Activated naive CD4-positive, alpha-beta T cell treated with anti-CD3 and anti-CD28 coated beads, Interleukin-2, amount 50 U/mL, for 24 hours (primary cell): ENCODE measurements around the gene ANAPC5.
A peak's percentile ranks its signal among the peaks of the same experiment; 100 is the strongest.
"Not testable (repeated sequence)": the region's sequence is repeated elsewhere in the genome, so short reads cannot be mapped to it uniquely, and the experiment has no call there.

Source experiments
- H3K27ac Mint-ChIP-seq: one replicate; pipeline ENCODE4 v1.8.0; 2021; ENCODE audit warnings: mild to moderate bottlenecking, mixed read lengths
- H3K27me3 Mint-ChIP-seq: one replicate; pipeline ENCODE4 v1.8.0; 2021; ENCODE audit warnings: mixed read lengths
- H3K36me3 Mint-ChIP-seq: one replicate; pipeline ENCODE4 v1.8.0; 2021; ENCODE audit warnings: mixed read lengths
- H3K4me1 Mint-ChIP-seq: one replicate; pipeline ENCODE4 v1.8.0; 2021; ENCODE audit warnings: mixed read lengths
- H3K4me3 Mint-ChIP-seq: one replicate; pipeline ENCODE4 v1.8.0; 2021; ENCODE audit warnings: mild to moderate bottlenecking, mixed read lengths
- H3K9me3 Mint-ChIP-seq: one replicate; pipeline ENCODE4 v1.8.0; 2021; ENCODE audit warnings: mixed read lengths

ANAPC5 gene

DNA sequence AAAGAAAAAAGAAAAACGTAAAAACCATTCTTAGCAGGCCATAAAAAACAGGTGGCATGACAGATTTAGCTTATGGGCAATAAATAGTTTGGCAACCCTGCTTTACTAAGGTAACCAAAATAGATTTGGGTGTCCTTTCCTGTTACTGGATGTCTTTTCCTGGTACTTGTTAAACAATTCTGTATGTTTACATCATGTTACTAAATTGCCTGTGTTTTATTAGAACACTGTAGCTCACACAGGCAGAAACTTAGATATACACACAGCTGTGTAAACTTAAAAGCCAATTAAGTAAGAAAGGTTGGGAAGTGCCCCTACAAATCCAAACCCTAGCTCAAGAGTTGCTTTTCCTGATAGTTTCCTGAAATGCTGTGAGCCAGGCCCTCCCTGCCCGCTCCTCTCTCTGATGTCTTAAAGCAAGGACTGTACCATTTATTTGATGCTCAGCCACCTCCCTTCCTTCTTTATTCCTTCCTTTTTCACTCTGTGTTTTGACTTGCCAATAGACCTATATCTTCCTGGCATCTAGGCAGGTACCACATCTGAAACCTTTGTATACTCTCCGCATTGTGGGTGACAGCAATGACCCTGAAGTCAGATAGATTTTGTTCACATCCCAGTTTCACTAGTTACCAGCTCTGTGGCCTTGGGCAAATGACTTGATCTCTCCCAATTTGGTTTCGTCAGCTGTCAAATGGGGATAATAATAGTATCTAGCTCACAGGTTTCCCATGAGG lies 52.0 kb downstream of the ANAPC5 start:
- H3K27me3 Mint-ChIP-seq: no peaks in the 10 kb centered on the region
- H3K4me3 Mint-ChIP-seq: no peak overlapping the region
- no peaks in the 10 kb centered on the region for H3K36me3 Mint-ChIP-seq
- no peaks in the 10 kb centered on the region for H3K9me3 Mint-ChIP-seq
- H3K4me1 Mint-ChIP-seq: peaks cover 9% of the 10 kb centered on the region
- no peak overlapping the region for H3K27ac Mint-ChIP-seq

- Mint-ChIP-seq H3K27ac (no peak overlapping the region), H3K9me3 (no peaks in the 10 kb centered on the region), H3K36me3 (no peaks in the 10 kb centered on the region), H3K4me1 (peaks cover 12% of the 10 kb centered on the region), H3K27me3 (no peaks in the 10 kb centered on the region), H3K4me3 (no peak overlapping the region)
Observed at GRCh38 chr12:121299662-121300061, 52.5 kb downstream of the ANAPC5 start.

GRCh38 chr12:121298411-121298810 lies 53.8 kb downstream of the ANAPC5 start:
- H3K36me3 Mint-ChIP-seq, H3K9me3 Mint-ChIP-seq, H3K27me3 Mint-ChIP-seq, H3K4me3 Mint-ChIP-seq, H3K27ac Mint-ChIP-seq: not testable (repeated sequence)
- H3K4me1 Mint-ChIP-seq: peaks cover 16% of the 10 kb centered on the region

GRCh38 chr12:121297435-121297991 lies 54.7 kb downstream of the ANAPC5 start:
- Mint-ChIP-seq H3K27ac (peak overlapping the region; percentile 63), H3K36me3 (no peaks in the 10 kb centered on the region), H3K9me3 (no peaks in the 10 kb centered on the region), H3K4me1 (peaks cover 16% of the 10 kb centered on the region), H3K4me3 (peak overlapping the region; percentile 86), H3K27me3 (no peaks in the 10 kb centered on the region)

DNA sequence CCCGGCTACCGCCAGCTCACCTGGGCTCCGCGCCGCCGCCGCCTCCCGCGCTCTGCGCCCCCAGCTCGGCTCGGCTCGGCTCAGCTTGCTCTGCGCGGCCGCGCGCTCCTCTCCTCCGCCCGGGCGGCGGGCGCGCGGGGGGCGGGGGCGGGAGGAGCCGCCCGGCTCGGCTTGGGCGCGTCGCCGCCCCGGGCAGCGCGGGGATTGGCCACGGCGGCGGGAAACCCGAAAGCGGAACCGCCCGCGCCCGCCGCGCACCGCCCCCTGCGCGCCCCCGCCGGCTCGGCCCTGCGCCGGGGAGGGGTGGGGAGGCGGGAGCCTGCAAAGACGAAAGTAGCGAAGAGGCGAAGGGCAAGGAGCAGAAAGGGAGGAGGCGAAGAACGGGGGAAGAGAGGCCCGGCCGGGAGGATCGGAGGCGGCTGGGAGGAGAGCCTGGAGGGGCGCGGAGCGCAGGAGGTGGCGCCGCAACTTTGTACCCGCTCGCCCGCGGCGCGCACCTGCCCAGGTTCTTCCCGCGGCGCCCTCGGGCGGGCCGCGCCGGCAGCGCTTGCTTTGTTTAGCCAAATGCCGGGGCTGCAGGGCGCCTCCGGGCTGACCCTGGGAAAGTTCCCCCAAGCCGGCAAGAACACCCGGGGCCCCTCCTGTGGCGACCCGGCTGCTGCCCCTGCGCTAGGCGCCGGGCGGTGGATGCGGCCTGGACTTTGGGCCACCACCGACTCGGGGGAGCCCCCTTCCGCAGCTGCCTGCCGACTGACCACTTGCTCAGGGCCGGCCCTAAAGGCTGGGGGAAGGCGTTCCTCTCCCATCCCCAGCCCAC lies 55.4 kb downstream of the ANAPC5 start, which contains the start of gene CAMKK2:
Gene CAMKK2, minus strand, starts transcription at position 92 of the 817 bp plus-strand sequence. CDS start 22,183 bp downstream, outside the sequence.
- Mint-ChIP-seq H3K4me1 (peaks cover 16% of the 10 kb centered on the region), H3K27ac (peak within 1 kb of the TSS; percentile 63), H3K4me3 (peak within 1 kb of the TSS; percentile 93), H3K9me3 (no peaks in the 10 kb centered on the region), H3K36me3 (no peaks in the 10 kb centered on the region), H3K27me3 (no peaks in the 10 kb centered on the region)

DNA sequence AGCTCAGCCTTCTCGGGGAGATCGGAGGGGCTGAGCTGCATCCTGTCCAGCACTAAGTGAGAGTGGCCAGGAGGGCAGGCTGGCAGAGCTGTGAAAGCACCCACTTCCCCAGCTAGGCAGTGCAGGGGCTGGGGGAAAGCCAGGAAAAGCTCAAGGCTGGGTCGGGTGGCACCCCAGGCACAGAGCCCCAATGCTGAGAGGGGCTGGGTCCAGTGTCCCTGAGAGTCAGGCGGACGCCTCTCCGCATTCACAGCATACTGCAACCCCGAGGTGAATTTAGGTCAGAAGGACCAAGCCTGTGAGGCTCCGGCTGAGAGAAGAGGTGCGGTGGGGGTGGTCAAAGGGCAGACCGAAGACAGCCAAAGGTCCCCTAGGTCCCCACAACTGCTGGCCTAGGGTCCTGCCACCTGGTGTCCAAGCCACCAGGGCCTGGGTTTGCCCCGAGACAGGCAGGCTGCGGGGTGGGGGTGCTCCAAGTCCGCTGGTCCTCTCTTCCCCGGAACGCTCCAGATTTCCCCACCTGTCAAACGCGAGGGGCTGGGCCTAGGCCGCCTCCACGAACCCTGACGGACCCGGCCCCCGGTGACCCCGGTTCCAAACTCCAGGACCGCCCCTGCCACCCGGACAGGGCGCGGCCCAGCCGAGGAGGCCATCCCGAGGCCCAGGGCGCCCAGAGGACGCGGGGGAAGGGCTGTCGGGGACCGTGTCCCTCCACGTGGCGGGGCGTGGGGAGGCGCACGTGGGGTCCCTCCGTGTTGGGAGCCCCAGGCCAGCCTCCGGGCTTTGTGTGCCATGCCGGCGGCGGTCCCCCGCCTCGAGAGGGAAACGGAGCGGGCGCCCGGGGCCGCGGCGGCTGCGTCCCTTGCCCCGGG lies 56.2 kb downstream of the ANAPC5 start:
- Mint-ChIP-seq H3K27ac (peak overlapping the region; percentile 35), H3K4me3 (peak overlapping the region; percentile 93), H3K4me1 (peaks cover 21% of the 10 kb centered on the region), H3K27me3 (no peaks in the 10 kb centered on the region), H3K9me3 (no peaks in the 10 kb centered on the region), H3K36me3 (peaks cover 4% of the 10 kb centered on the region)

DNA sequence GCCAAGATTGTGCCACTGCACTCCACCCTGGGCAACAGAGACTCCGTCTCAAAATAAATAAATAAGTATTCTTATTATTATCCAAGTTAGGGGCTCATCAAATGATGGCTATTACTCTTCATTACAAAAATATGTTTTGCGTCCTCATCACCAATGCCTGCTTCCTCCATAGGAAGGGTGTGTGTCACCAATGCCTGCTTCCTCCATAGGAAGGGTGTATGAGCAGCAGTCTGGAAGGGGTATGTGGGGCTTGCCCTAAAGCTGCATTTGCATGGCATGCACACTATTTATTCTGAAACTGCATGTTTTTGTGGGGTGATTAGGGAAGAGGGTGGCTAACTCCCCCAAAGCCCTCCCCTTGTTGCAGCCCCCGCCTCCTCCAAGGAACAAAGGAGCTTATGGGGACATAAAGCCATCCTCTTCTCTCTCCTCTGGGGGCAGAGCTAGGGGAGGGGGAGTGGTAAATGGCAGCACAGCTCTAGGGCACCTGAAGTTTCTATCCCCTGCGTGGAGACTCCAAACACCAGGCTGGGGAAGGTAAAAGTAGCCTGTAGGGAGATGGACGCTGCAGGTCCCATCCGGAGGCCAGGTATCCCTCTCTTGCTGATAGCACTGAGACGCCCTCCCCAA lies 57.0 kb downstream of the ANAPC5 start:
- Mint-ChIP-seq H3K27me3 (no peaks in the 10 kb centered on the region), H3K36me3 (peaks cover 4% of the 10 kb centered on the region), H3K4me1 (peaks cover 21% of the 10 kb centered on the region), H3K27ac (no peak overlapping the region), H3K9me3 (no peaks in the 10 kb centered on the region), H3K4me3 (peak overlapping the region; percentile 93)

DNA sequence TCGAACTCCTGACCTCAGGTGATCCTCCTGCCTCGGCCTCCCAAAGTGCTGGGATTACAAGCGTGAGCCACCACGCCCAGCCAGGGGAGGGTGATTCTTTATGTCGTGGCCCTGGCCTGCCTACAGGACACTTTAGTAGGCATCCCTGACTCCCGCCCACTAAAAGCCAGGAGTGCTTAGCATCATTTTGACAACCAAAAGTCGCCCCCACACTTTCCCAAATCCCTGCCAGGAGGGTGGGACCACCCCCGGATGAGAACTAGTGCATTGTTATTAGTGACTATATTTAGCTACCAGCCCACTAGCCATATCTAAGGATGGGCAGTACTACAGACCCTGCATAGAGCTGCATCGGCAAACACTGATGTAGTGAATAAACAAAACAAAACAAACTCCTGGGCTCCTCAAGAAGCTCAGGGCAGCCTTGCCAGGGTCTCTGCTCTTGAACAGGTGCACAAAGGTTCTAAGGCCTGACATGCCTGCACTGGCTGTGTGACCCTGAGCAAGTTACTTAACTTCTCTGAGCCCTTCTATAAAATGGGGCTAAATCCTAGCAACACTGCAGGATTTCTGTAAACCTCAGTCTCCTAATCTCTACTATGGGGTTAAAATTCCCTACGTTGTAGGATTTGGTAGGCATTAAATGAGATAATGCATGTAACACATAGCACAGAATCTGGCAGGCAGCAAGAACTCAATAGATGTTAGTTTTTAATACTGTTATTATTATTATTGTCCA lies 57.9 kb downstream of the ANAPC5 start:
- no peaks in the 10 kb centered on the region for H3K9me3 Mint-ChIP-seq
- H3K27ac Mint-ChIP-seq: peak overlapping the region; percentile 35
- H3K36me3 Mint-ChIP-seq: peaks cover 4% of the 10 kb centered on the region
- H3K4me1 Mint-ChIP-seq: peaks cover 24% of the 10 kb centered on the region
- peak overlapping the region; percentile 23 for H3K4me3 Mint-ChIP-seq
- no peaks in the 10 kb centered on the region for H3K27me3 Mint-ChIP-seq

DNA sequence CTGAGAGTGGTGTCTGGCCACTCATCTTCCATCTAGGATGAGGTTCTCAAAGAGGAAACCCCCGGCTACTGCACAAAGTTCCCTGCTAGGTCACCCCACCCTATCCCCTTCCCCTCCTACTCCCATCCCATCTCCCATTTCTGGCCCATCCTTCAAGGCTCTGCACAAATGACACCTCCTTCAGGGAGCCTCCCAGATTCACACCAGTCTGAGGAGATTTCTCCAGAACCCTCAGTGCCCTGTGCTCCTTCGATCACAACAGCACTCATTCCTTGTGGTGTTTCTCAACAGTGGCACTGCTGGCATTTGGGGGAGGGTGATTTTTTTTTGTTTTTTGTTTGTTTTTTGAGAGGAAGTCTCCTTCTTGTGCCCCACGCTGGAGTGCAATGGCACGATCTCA lies 58.6 kb downstream of the ANAPC5 start:
- Mint-ChIP-seq H3K9me3 (no peaks in the 10 kb centered on the region), H3K36me3 (peaks cover 4% of the 10 kb centered on the region)

GRCh38 chr12:121290410-121290809 lies 61.8 kb downstream of the ANAPC5 start:
- H3K36me3 Mint-ChIP-seq: peaks cover 4% of the 10 kb centered on the region
- H3K4me1 Mint-ChIP-seq: peaks cover 17% of the 10 kb centered on the region
- no peaks in the 10 kb centered on the region for H3K27me3 Mint-ChIP-seq
- H3K4me3 Mint-ChIP-seq: no peak overlapping the region
- H3K27ac Mint-ChIP-seq: no peak overlapping the region
- H3K9me3 Mint-ChIP-seq: no peaks in the 10 kb centered on the region

More for the DNA sequence above, 58.6 kb downstream of the ANAPC5 start:
- Mint-ChIP-seq H3K27me3 (no peaks in the 10 kb centered on the region), H3K4me1 (peaks cover 24% of the 10 kb centered on the region), H3K27ac (no peak overlapping the region), H3K4me3 (no peak overlapping the region)

- H3K27me3 Mint-ChIP-seq: no peaks in the 10 kb centered on the region
- peaks cover 4% of the 10 kb centered on the region for H3K36me3 Mint-ChIP-seq
- no peaks in the 10 kb centered on the region for H3K9me3 Mint-ChIP-seq
- H3K27ac Mint-ChIP-seq: no peak overlapping the region
- no peak overlapping the region for H3K4me3 Mint-ChIP-seq
- peaks cover 12% of the 10 kb centered on the region for H3K4me1 Mint-ChIP-seq
Observed at GRCh38 chr12:121289962-121290361, 62.2 kb downstream of the ANAPC5 start.

DNA sequence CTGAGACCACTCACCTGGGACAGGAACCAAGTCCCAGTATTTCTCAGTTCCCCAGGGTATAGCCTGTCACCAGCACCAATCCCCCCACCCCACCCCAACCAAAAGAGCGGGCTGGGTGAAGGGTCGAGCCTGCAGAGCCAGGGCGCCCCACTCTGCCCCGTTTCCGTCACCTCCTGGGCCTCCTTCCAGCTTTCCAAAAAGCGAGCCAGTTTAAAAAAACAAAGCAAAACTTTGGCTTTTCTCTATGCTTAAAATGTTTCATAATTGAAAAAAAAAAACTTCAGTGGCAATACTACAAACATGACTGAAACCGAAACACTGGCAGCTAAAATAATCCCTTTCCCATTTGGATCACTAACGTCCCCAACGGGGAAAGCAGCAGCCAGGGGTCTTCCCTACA lies 63.2 kb downstream of the ANAPC5 start:
- no peak overlapping the region for H3K4me3 Mint-ChIP-seq
- no peaks in the 10 kb centered on the region for H3K9me3 Mint-ChIP-seq
- peaks cover 4% of the 10 kb centered on the region for H3K36me3 Mint-ChIP-seq
- H3K4me1 Mint-ChIP-seq: peaks cover 9% of the 10 kb centered on the region
- no peak overlapping the region for H3K27ac Mint-ChIP-seq
- H3K27me3 Mint-ChIP-seq: no peaks in the 10 kb centered on the region

GRCh38 chr12:121288158-121288845 lies 63.9 kb downstream of the ANAPC5 start:
- no peaks in the 10 kb centered on the region for H3K9me3 Mint-ChIP-seq
- no peak overlapping the region for H3K4me3 Mint-ChIP-seq
- H3K36me3 Mint-ChIP-seq: peaks cover 4% of the 10 kb centered on the region
- H3K4me1 Mint-ChIP-seq: peaks cover 8% of the 10 kb centered on the region
- H3K27ac Mint-ChIP-seq: no peak overlapping the region
- no peaks in the 10 kb centered on the region for H3K27me3 Mint-ChIP-seq
